ENCODE results near the gene KLHL34.

GRCh38 chrX:21674430-21675186, 16.5 kb upstream of the KLHL34 start:
- TF ChIP-seq CTCF (IDR thresholded peaks at IDR 0.05; ENCODE audit: low read length) (no peak), EZH2 (IDR thresholded peaks at IDR 0.05; ENCODE audit: borderline replicate concordance, low read length) (no peak)
